ENCODE data around the gene UGT1A1. TPM values are rescaled to one million over a fixed set of nuclear protein-coding genes. Genes with fewer than 3 reads are reported as not detected.

UGT1A1 gene
- total and polyA plus RNA-seq, 10 of the 15 experiments (the other 5 are each of a cell fraction or from before 2014, with no cell fraction given), result not detected

DNA sequence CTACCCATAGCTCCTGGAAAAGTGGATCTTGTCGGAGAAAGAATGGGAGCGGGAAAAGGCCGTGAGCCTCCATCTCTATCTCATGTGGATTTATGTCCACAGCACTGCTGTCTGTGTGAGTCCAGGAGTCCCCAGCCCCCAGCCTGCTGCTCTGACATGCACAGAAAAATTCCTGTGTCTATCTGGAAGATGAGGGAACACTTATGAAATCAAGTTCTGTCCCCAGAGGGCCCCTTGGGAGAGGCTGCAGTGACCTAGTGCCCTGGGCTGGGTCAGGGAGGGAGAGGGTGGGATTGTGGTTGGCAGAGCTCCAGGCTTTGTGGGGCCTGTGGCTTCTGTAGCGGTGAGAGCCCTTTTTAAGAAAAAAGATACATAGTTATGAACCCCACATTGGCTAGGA is 56.7 kb downstream of the UGT1A1 start (continued):
- TF ChIP-seq CBFB (IDR thresholded peaks at IDR 0.05; ENCODE audit: low read depth) (no peak), KLF5 (IDR thresholded peaks at IDR 0.05; ENCODE audit: partially characterized antibody) (no peak), HDGF (IDR thresholded peaks at IDR 0.05) (no peak), ATF7 (IDR thresholded peaks at IDR 0.05; ENCODE audit: low read depth) (no peak), KAT2A (conservative IDR thresholded peaks at IDR 0.05; ENCODE audit: control insufficient read depth, low read depth, low read length) (no peak)
- TF ChIP-seq, protein P1, sequence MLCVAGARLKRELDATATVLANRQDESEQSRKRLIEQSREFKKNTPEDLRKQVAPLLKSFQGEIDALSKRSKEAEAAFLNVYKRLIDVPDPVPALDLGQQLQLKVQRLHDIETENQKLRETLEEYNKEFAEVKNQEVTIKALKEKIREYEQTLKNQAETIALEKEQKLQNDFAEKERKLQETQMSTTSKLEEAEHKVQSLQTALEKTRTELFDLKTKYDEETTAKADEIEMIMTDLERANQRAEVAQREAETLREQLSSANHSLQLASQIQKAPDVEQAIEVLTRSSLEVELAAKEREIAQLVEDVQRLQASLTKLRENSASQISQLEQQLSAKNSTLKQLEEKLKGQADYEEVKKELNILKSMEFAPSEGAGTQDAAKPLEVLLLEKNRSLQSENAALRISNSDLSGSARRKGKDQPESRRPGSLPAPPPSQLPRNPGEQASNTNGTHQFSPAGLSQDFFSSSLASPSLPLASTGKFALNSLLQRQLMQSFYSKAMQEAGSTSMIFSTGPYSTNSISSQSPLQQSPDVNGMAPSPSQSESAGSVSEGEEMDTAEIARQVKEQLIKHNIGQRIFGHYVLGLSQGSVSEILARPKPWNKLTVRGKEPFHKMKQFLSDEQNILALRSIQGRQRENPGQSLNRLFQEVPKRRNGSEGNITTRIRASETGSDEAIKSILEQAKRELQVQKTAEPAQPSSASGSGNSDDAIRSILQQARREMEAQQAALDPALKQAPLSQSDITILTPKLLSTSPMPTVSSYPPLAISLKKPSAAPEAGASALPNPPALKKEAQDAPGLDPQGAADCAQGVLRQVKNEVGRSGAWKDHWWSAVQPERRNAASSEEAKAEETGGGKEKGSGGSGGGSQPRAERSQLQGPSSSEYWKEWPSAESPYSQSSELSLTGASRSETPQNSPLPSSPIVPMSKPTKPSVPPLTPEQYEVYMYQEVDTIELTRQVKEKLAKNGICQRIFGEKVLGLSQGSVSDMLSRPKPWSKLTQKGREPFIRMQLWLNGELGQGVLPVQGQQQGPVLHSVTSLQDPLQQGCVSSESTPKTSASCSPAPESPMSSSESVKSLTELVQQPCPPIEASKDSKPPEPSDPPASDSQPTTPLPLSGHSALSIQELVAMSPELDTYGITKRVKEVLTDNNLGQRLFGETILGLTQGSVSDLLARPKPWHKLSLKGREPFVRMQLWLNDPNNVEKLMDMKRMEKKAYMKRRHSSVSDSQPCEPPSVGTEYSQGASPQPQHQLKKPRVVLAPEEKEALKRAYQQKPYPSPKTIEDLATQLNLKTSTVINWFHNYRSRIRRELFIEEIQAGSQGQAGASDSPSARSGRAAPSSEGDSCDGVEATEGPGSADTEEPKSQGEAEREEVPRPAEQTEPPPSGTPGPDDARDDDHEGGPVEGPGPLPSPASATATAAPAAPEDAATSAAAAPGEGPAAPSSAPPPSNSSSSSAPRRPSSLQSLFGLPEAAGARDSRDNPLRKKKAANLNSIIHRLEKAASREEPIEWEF (IDR thresholded peaks at IDR 0.05; ENCODE audit: insufficient replicate concordance, low read depth, low read length), result no peak

DNA sequence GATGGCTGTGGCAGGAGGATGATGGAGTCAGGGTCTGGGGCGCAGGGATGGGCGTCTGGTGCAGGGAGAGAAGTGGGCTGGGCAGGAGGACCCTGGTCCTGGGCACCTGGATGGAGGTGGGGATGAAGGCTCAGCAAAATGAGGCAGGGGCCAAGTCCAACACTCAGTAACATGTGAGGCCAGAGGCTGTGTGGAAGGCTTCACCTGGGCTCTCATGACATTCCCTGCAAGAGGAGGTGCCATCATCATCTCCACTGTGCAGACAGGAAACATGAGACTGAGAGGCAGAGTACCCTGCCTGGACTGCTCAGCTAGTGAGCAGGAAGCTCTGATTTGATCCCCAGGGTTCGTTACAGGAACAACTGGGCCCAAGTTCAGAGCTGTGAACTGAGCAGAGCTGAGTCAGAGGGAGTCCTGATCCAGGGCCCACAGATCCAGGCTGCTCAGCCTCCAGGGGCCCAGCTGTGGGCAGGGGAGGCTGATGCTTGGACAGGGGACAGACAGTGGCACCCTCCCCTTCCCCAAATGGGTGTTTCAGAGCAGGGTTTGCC is 57.4 kb downstream of the UGT1A1 start:
- Histone ChIP-seq H3K9me3 (replicated peaks; ENCODE audit: control insufficient read depth, insufficient read depth, low read length) (no peaks in the 10 kb centered on the region), H3K4me2 (ENCODE audit: control insufficient read depth, insufficient read depth) (no peak overlapping the region), H4K20me1 (ENCODE audit: control insufficient read depth, insufficient read depth) (no peaks in the 10 kb centered on the region), H3K79me2 (ENCODE audit: control insufficient read depth, insufficient read depth, low read length) (no peaks in the 10 kb centered on the region), H3K4me1 (ENCODE audit: control insufficient read depth, insufficient read depth, low read length) (no peaks in the 10 kb centered on the region), H3K9ac (ENCODE audit: control insufficient read depth, insufficient read depth, low read length) (no peak overlapping the region), H3K27me3 (replicated peaks in 1 of 2; ENCODE audit: control insufficient read depth in 2 of 2, insufficient read depth in 2 of 2, low read length in 1 of 2) (no peaks in the 10 kb centered on the region; a peak in 3 of 4 replicates), H3K36me3 (ENCODE audit: control insufficient read depth in 2 of 2, insufficient read depth in 2 of 2, low read length in 1 of 2) (no peaks in the 10 kb centered on the region), H3K4me3 (no peak overlapping the region), H2AFZ (ENCODE audit: control insufficient read depth, low read depth, low read length) (no peak overlapping the region), H3K27ac (ENCODE audit: control insufficient read depth, insufficient read depth) (no peak overlapping the region)
- in situ Hi-C loops (cut with MboI) (no loop called here), intact Hi-C loops (cut with micrococcal nuclease; ENCODE audit: unreplicated experiment) (no loop called here)
- ChIA-PET POLR2A (no interaction called here), RAD21 (ENCODE audit: unreplicated experiment) (no interaction called here), SMC1A (ENCODE audit: uncharacterized antibody, unreplicated experiment) (no interaction called here), CTCF (no interaction called here)
- FAIRE-seq, result no peak
- no TSS peak for BruUV-seq (replicated peaks)
- no peak for DNase-seq (ENCODE audit: low read depth, low spot score)
- no peak for TF ChIP-seq FOXM1 (IDR thresholded peaks at IDR 0.05; ENCODE audit: low read depth, low read length)
- TF ChIP-seq BMI1 (IDR thresholded peaks at IDR 0.05; ENCODE audit: borderline replicate concordance), result no peak
- TF ChIP-seq NRF1 (conservative IDR thresholded peaks at IDR 0.05; ENCODE audit: low read depth, low read length), result no peak
- TF ChIP-seq, protein P2, sequence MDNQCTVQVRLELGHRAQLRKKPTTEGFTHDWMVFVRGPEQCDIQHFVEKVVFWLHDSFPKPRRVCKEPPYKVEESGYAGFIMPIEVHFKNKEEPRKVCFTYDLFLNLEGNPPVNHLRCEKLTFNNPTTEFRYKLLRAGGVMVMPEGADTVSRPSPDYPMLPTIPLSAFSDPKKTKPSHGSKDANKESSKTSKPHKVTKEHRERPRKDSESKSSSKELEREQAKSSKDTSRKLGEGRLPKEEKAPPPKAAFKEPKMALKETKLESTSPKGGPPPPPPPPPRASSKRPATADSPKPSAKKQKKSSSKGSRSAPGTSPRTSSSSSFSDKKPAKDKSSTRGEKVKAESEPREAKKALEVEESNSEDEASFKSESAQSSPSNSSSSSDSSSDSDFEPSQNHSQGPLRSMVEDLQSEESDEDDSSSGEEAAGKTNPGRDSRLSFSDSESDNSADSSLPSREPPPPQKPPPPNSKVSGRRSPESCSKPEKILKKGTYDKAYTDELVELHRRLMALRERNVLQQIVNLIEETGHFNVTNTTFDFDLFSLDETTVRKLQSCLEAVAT (IDR thresholded peaks at IDR 0.05), result no peak
- TF ChIP-seq, protein P3, sequence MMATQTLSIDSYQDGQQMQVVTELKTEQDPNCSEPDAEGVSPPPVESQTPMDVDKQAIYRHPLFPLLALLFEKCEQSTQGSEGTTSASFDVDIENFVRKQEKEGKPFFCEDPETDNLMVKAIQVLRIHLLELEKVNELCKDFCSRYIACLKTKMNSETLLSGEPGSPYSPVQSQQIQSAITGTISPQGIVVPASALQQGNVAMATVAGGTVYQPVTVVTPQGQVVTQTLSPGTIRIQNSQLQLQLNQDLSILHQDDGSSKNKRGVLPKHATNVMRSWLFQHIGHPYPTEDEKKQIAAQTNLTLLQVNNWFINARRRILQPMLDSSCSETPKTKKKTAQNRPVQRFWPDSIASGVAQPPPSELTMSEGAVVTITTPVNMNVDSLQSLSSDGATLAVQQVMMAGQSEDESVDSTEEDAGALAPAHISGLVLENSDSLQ (IDR thresholded peaks at IDR 0.05), result no peak
- TF ChIP-seq ZNF622 (IDR thresholded peaks at IDR 0.05), result no peak
- TF ChIP-seq STAT3 (IDR thresholded peaks at IDR 0.05; ENCODE audit: low read depth, low read length), result no peak
- no peak for ATAC-seq
- 26% methylated on average over 3 of the region's 3 CpGs for WGBS (ENCODE audit: insufficient coverage, insufficient replicate concordance, low lambda C conversion rate, missing lambda C conversion rate)

Measured in GM12878 (cell line).